ENCODE data around the gene FRA10AC1.

DNA sequence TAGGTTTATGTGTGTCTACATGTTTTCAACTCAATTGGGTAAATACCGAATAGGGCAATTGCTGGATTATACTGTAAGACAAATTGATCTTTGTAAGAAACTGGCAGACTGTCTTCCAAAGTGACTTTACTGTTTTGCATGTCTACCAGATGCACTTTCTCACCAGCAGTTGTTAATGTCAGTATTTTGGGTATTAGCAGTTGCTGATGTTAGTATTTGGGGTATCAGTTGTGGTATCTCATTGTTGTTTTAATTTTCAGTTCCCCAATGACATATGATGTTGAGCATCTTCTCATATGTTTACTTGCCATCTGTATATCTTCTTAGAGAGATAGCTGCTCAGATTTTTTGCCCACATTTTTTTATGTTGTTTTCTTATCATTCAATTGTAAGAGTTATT, 79.5 kb downstream of the FRA10AC1 start:
- TF ChIP-seq EZH2 (IDR thresholded peaks at IDR 0.05; ENCODE audit: insufficient read depth, poor library complexity, severe bottlenecking) (no peak), EZH2phosphoT487 (IDR thresholded peaks at IDR 0.05; ENCODE audit: insufficient read depth, low read depth) (no peak)

Data from GM23248 (cell line).